Measurements from ENCODE around the gene PLAU.

Gene PLAU

DNA sequence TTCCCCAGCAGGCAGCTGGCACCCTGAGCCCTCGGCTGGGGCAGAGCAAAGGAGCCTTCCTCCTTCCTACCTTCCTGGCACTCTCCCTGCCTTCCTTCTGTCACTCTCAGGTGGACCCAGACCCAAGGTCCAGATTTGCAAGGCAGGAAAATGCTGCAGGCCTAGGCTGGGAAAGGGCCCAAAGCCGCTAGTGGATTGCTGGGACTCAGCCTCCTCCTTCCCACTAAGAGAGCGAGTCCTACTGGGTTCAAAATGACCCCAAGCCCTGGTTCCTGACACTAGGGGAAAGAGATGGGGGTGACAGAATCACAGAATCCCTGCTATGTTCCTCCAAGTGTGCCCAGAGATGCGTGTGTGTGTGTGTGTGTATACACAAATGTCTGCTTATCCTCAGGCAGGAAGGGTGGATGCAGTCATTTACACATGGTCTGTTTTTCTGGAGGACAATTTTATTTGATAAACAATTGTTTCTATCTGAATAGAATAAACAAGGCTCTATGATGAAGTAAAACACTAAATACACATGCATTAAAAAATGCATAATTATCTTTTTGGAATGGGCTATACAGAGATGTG is 1.3 kb upstream of the PLAU start:
- peak overlapping the region; percentile 61 to 66 for H3K23ac ChIP-seq (ENCODE audit: low read length in 2 of 2)
- peak overlapping the region; percentile 99 for H2BK120ac ChIP-seq (ENCODE audit: low read depth, low read length)
- H3K36me3 ChIP-seq (ENCODE audit: control insufficient read depth in 1 of 2, insufficient read depth in 2 of 2, low read depth in 1 of 2, low read length in 2 of 2): peaks cover 22 to 29% of the 10 kb centered on the region in 2 experiments
- H3K9me3 ChIP-seq (ENCODE audit: control insufficient read depth, low read length): no peaks in the 10 kb centered on the region
- H3K4me3 ChIP-seq (ENCODE audit: insufficient read depth in 1 of 2, low read depth in 1 of 2, low read length in 2 of 2): peak overlapping the region in 1 of 2 experiments; percentile 90
- peak overlapping the region; percentile 99 for H4K8ac ChIP-seq (ENCODE audit: low read length)
- peaks cover 48% of the 10 kb centered on the region for H3K4me1 ChIP-seq (ENCODE audit: control insufficient read depth, insufficient read depth, low read depth, low read length)
- H3K79me1 ChIP-seq (replicated peaks; ENCODE audit: low read length, poor library complexity, severe bottlenecking): no peaks in the 10 kb centered on the region
- peak overlapping the region; percentile 96 for H3K18ac ChIP-seq (ENCODE audit: low read depth in 1 of 2, low read length in 2 of 2)
- H2BK5ac ChIP-seq (ENCODE audit: low read depth, low read length, poor library complexity, severe bottlenecking): peak overlapping the region; percentile 71
- H3K4ac ChIP-seq (ENCODE audit: low read depth in 1 of 2, low read length in 2 of 2): peak overlapping the region; percentile 89 to 99
- H2BK12ac ChIP-seq (ENCODE audit: low read length in 2 of 2): peak overlapping the region; percentile 90 to 99
- H3K4me2 ChIP-seq (ENCODE audit: low read length, poor library complexity, severe bottlenecking): peak overlapping the region; percentile 2
- H3K27ac ChIP-seq (ENCODE audit: low read length, poor library complexity, severe bottlenecking): peak overlapping the region; percentile 93
- peak overlapping the region in 1 of 2 experiments; percentile 97 for H3K14ac ChIP-seq (ENCODE audit: low read length in 2 of 2)
- peak; percentile 80 for DNase-seq
- H3K9ac ChIP-seq (ENCODE audit: low read length): peak overlapping the region; percentile 89
- H2AK5ac ChIP-seq (ENCODE audit: low read length, severe bottlenecking): peak overlapping the region; percentile 95
- WGBS: 21% methylated on average over 4 of the region's 4 CpGs
- H3K27me3 ChIP-seq (ENCODE audit: control insufficient read depth in 1 of 2, insufficient read depth in 1 of 2, low read length in 2 of 2): no peaks in the 10 kb centered on the region
- peak overlapping the region; percentile 44 for H2BK15ac ChIP-seq (ENCODE audit: low read depth, poor library complexity, severe bottlenecking)
- peak overlapping the region; percentile 94 for H4K91ac ChIP-seq (ENCODE audit: low read length)
- no peak overlapping the region for H2AFZ ChIP-seq (ENCODE audit: low read depth, low read length)

GRCh38 chr10:73910401-73910763 is 550 bp upstream of the PLAU start:
- Histone ChIP-seq H3K9ac (ENCODE audit: low read length) (peak overlapping the region; percentile 89), H2BK5ac (ENCODE audit: low read depth, low read length, poor library complexity, severe bottlenecking) (peak overlapping the region; percentile 69), H3K27ac (ENCODE audit: low read length, poor library complexity, severe bottlenecking) (peak overlapping the region; percentile 84), H3K36me3 (ENCODE audit: control insufficient read depth in 1 of 2, insufficient read depth in 2 of 2, low read depth in 1 of 2, low read length in 2 of 2) (peaks cover 29 to 36% of the 10 kb centered on the region in 2 experiments), H2BK15ac (ENCODE audit: low read depth, poor library complexity, severe bottlenecking) (peak overlapping the region; percentile 26), H2BK12ac (ENCODE audit: low read length in 2 of 2) (peak overlapping the region; percentile 89 to 95), H3K4me3 (ENCODE audit: insufficient read depth in 1 of 2, low read depth in 1 of 2, low read length in 2 of 2) (peak overlapping the region; percentile 71 to 90), H2BK120ac (ENCODE audit: low read depth, low read length) (peak overlapping the region; percentile 99), H3K4me1 (ENCODE audit: control insufficient read depth, insufficient read depth, low read depth, low read length) (peaks cover 52% of the 10 kb centered on the region), H4K8ac (ENCODE audit: low read length) (peak overlapping the region; percentile 93), H3K9me3 (ENCODE audit: control insufficient read depth, low read length) (no peaks in the 10 kb centered on the region), H3K4ac (ENCODE audit: low read depth in 1 of 2, low read length in 2 of 2) (peak overlapping the region; percentile 92 to 98), H3K14ac (ENCODE audit: low read length in 2 of 2) (peak overlapping the region in 1 of 2 experiments; percentile 66), H3K18ac (ENCODE audit: low read depth in 1 of 2, low read length in 2 of 2) (peak overlapping the region; percentile 94 to 95), H3K27me3 (ENCODE audit: control insufficient read depth in 1 of 2, insufficient read depth in 1 of 2, low read length in 2 of 2) (no peaks in the 10 kb centered on the region), H3K4me2 (ENCODE audit: low read length, poor library complexity, severe bottlenecking) (peak overlapping the region; percentile 85), H3K23ac (ENCODE audit: low read length in 2 of 2) (peak overlapping the region in 1 of 2 experiments; percentile 1), H3K79me1 (replicated peaks; ENCODE audit: low read length, poor library complexity, severe bottlenecking) (no peaks in the 10 kb centered on the region), H4K91ac (ENCODE audit: low read length) (peak overlapping the region; percentile 92), H2AFZ (ENCODE audit: low read depth, low read length) (no peak overlapping the region), H2AK5ac (ENCODE audit: low read length, severe bottlenecking) (peak overlapping the region; percentile 23)
- WGBS: 1% methylated on average over 8 of the region's 9 CpGs
- peak; percentile 82 for DNase-seq

- DNase-seq: peak; percentile 65
- H3K27me3 ChIP-seq (ENCODE audit: control insufficient read depth in 1 of 2, insufficient read depth in 1 of 2, low read length in 2 of 2): no peaks in the 10 kb centered on the region
- H3K4me1 ChIP-seq (ENCODE audit: control insufficient read depth, insufficient read depth, low read depth, low read length): peaks cover 45% of the 10 kb centered on the region
- peak overlapping the region; percentile 92 for H4K91ac ChIP-seq (ENCODE audit: low read length)
- H3K36me3 ChIP-seq (ENCODE audit: control insufficient read depth in 1 of 2, insufficient read depth in 2 of 2, low read depth in 1 of 2, low read length in 2 of 2): peaks cover 41 to 48% of the 10 kb centered on the region in 2 experiments
- peak overlapping the region; percentile 82 for H4K8ac ChIP-seq (ENCODE audit: low read length)
- peak overlapping the region in 1 of 2 experiments; percentile 29 for H3K23ac ChIP-seq (ENCODE audit: low read length in 2 of 2)
- H3K18ac ChIP-seq (ENCODE audit: low read depth in 1 of 2, low read length in 2 of 2): peak overlapping the region; percentile 72 to 94
- peak overlapping the region; percentile 46 for H2BK15ac ChIP-seq (ENCODE audit: low read depth, poor library complexity, severe bottlenecking)
- H3K4me3 ChIP-seq (ENCODE audit: insufficient read depth in 1 of 2, low read depth in 1 of 2, low read length in 2 of 2): peak overlapping the region; percentile 71 to 90
- H3K79me1 ChIP-seq (replicated peaks; ENCODE audit: low read length, poor library complexity, severe bottlenecking): no peaks in the 10 kb centered on the region
- H2BK120ac ChIP-seq (ENCODE audit: low read depth, low read length): peak overlapping the region; percentile 95
- H2BK12ac ChIP-seq (ENCODE audit: low read length in 2 of 2): peak overlapping the region in 1 of 2 experiments; percentile 45
- H2BK5ac ChIP-seq (ENCODE audit: low read depth, low read length, poor library complexity, severe bottlenecking): peak overlapping the region; percentile 48
- no peak overlapping the region for H2AFZ ChIP-seq (ENCODE audit: low read depth, low read length)
- peak overlapping the region; percentile 83 for H3K27ac ChIP-seq (ENCODE audit: low read length, poor library complexity, severe bottlenecking)
- 6% methylated on average over 14 of the region's 14 CpGs for WGBS
- H3K9me3 ChIP-seq (ENCODE audit: control insufficient read depth, low read length): no peaks in the 10 kb centered on the region
- peak overlapping the region; percentile 85 for H3K4me2 ChIP-seq (ENCODE audit: low read length, poor library complexity, severe bottlenecking)
- no peak overlapping the region for H2AK5ac ChIP-seq (ENCODE audit: low read length, severe bottlenecking)
- H3K9ac ChIP-seq (ENCODE audit: low read length): peak overlapping the region; percentile 89
- peak overlapping the region; percentile 62 to 73 for H3K4ac ChIP-seq (ENCODE audit: low read depth in 1 of 2, low read length in 2 of 2)
- H3K14ac ChIP-seq (ENCODE audit: low read length in 2 of 2): peak overlapping the region; percentile 60 to 61
These were observed 647 bp downstream of the PLAU start for GRCh38 chr10:73911553-73912004.

DNA sequence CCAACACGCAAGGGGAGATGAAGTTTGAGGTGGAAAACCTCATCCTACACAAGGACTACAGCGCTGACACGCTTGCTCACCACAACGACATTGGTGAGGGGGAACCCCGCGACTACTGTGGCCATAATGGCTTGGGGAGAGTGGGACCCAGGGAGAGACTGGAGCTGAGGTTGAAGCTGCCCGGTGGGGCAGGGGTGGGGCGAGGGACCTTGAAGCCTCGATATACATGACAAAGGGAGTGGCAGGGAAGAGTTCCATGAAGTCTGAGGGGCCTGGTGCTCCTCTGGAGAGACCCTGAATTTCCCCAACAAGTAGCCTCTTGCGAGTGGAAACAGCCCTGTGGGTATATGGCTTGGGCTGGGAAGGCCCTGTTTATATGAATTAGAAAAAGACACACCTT is 3.1 kb downstream of the PLAU start:
- Histone ChIP-seq H3K14ac (ENCODE audit: low read length in 2 of 2) (peak overlapping the region in 1 of 2 experiments; percentile 50), H3K4me2 (ENCODE audit: low read length, poor library complexity, severe bottlenecking) (peak overlapping the region; percentile 52), H4K8ac (ENCODE audit: low read length) (no peak overlapping the region), H2BK12ac (ENCODE audit: low read length in 2 of 2) (peak overlapping the region in 1 of 2 experiments; percentile 37), H3K79me1 (replicated peaks; ENCODE audit: low read length, poor library complexity, severe bottlenecking) (no peaks in the 10 kb centered on the region), H3K9ac (ENCODE audit: low read length) (peak overlapping the region; percentile 89), H2BK15ac (ENCODE audit: low read depth, poor library complexity, severe bottlenecking) (peak overlapping the region; percentile 26), H2AFZ (ENCODE audit: low read depth, low read length) (no peak overlapping the region), H3K23ac (ENCODE audit: low read length in 2 of 2) (peak overlapping the region in 1 of 2 experiments; percentile 95), H2BK5ac (ENCODE audit: low read depth, low read length, poor library complexity, severe bottlenecking) (no peak overlapping the region), H3K4ac (ENCODE audit: low read depth in 1 of 2, low read length in 2 of 2) (peak overlapping the region in 1 of 2 experiments; percentile 48), H2AK5ac (ENCODE audit: low read length, severe bottlenecking) (no peak overlapping the region), H3K36me3 (ENCODE audit: control insufficient read depth in 1 of 2, insufficient read depth in 2 of 2, low read depth in 1 of 2, low read length in 2 of 2) (peaks cover 51 to 59% of the 10 kb centered on the region in 2 experiments), H2BK120ac (ENCODE audit: low read depth, low read length) (no peak overlapping the region), H3K18ac (ENCODE audit: low read depth in 1 of 2, low read length in 2 of 2) (peak overlapping the region; percentile 23 to 79), H4K91ac (ENCODE audit: low read length) (peak overlapping the region; percentile 6), H3K4me3 (ENCODE audit: insufficient read depth in 1 of 2, low read depth in 1 of 2, low read length in 2 of 2) (peak overlapping the region in 1 of 2 experiments; percentile 90), H3K27ac (ENCODE audit: low read length, poor library complexity, severe bottlenecking) (peak overlapping the region; percentile 6), H3K9me3 (ENCODE audit: control insufficient read depth, low read length) (no peaks in the 10 kb centered on the region), H3K27me3 (ENCODE audit: control insufficient read depth in 1 of 2, insufficient read depth in 1 of 2, low read length in 2 of 2) (no peaks in the 10 kb centered on the region), H3K4me1 (ENCODE audit: control insufficient read depth, insufficient read depth, low read depth, low read length) (peaks cover 40% of the 10 kb centered on the region)
- peak; percentile 27 for DNase-seq
- WGBS: 69% methylated on average over 9 of the region's 10 CpGs
